HCT116 (cell line): Measurements from ENCODE around the gene SLAMF6. TPM values are rescaled to one million over a fixed set of nuclear protein-coding genes. Genes with fewer than 3 reads are reported as not detected.

ENCODE experiments used
- ATAC-seq: fragments of 200-7000 bp; cut with Tn5 transposase; 2 replicates; pipeline ENCODE4 v1.9.1; 2020; ENCODE audit warnings: mild to moderate bottlenecking, moderate library complexity
- BruUV-seq: library from RNA; stranded (reverse); fragments of 400-500 nt; replicated peaks from 2 replicates; lab custom pipeline; 2021; lab: Mats Ljungman, UMichigan
- CTCF ChIA-PET: fragments of 300-600 bp; sonication (Branson Sonifier 250); formaldehyde crosslinking; loops from one replicate; lab custom pipeline; 2021; ENCODE audit warnings: antibody characterized with exemption; lab: Charles Lee
- POLR2A ChIA-PET: fragments of 300-600, 350-600 bp; sonication (Branson Sonifier 250); formaldehyde crosslinking; loops from one replicate; lab custom pipeline; 2021; ENCODE audit warnings: antibody characterized with exemption; lab: Charles Lee
- RAD21 ChIA-PET, 2 experiments: fragments of 300-600 bp; sonication (Branson Sonifier 250); formaldehyde crosslinking; loops; one replicate each; lab custom pipeline; 2023; ENCODE audit warnings: low total read pairs in 2 of 2; ENCODE audit not compliant: uncharacterized antibody in 2 of 2, unreplicated experiment in 2 of 2, low non-redundant PET in 1 of 2; lab: Charles Lee
- DNase-seq: peaks from one replicate; pipeline ENCODE4 v3.0.0-alpha.2; 2010; ENCODE audit warnings: low read depth, low spot score
- H2AFZ ChIP-seq: fragments of 200-600 bp; shearing (Covaris generic), sonication (generic); 2 replicates; pipeline ENCODE4 v1.6.1; 2017; ENCODE audit warnings: low read depth, mixed run types, mixed read lengths, antibody characterized with exemption, low read length; ENCODE audit not compliant: poor library complexity, severe bottlenecking
- H3K27ac ChIP-seq: 2 replicates; pipeline ENCODE4 v1.5.1; 2012; ENCODE audit warnings: low read depth, low read length
- H3K27me3 ChIP-seq: fragments of 200-600 bp; sonication (generic); 2 replicates; pipeline ENCODE4 v1.6.1; 2016; ENCODE audit warnings: mixed run types, low read length, mixed read lengths; ENCODE audit not compliant: insufficient read depth
- H3K36me3 ChIP-seq, 2 experiments: fragments of 200-500 bp in 1 of 2; fragments of 200-600 bp in 1 of 2; sonication (Bioruptor generic) in 1 of 2; sonication (generic) in 1 of 2; 2 replicates each; pipeline versions ENCODE4 v1.5.1 to v1.6.1; 2014 to 2016; ENCODE audit warnings: low read length in 2 of 2, inconsistent platforms in 1 of 2, mixed read lengths in 1 of 2, mixed run types in 1 of 2; ENCODE audit not compliant: insufficient read depth in 2 of 2, control insufficient read depth in 1 of 2
- H3K4me1 ChIP-seq, 2 experiments: fragments of 200-600 bp in 1 of 2; sonication (generic) in 1 of 2; 2 replicates each; pipeline versions ENCODE4 v1.5.1 to v1.6.1; 2012 to 2017; ENCODE audit warnings: low read length in 2 of 2, inconsistent platforms in 1 of 2, mild to moderate bottlenecking in 1 of 2, mixed read lengths in 1 of 2, mixed run types in 1 of 2, moderate library complexity in 1 of 2; ENCODE audit not compliant: insufficient read depth in 2 of 2, control insufficient read depth in 1 of 2
- H3K4me2 ChIP-seq: fragments of 200-600 bp; sonication (generic); 2 replicates; pipeline ENCODE4 v1.6.1; 2017; ENCODE audit warnings: mixed run types, low read length, mixed read lengths
- H3K4me3 ChIP-seq, 2 experiments: fragments of 200-600 bp in 1 of 2; sonication (generic) in 1 of 2; replicated peaks in 1 of 2; 2 replicates each; pipeline ENCODE4 v1.5.1; 2011 to 2016; ENCODE audit warnings: low read length in 2 of 2, control low read depth in 1 of 2, low read depth in 1 of 2, mild to moderate bottlenecking in 1 of 2, mixed read lengths in 1 of 2, mixed run types in 1 of 2
- H3K79me2 ChIP-seq: fragments of 200-600 bp; sonication (generic); 2 replicates; pipeline ENCODE4 v1.6.1; 2017; ENCODE audit warnings: mild to moderate bottlenecking, mixed run types, low read length, moderate library complexity, mixed read lengths; ENCODE audit not compliant: insufficient read depth
- H3K9ac ChIP-seq: fragments of 200-600 bp; sonication (generic); 2 replicates; pipeline ENCODE4 v1.6.1; 2016; ENCODE audit warnings: low read length, mixed read lengths
- H3K9me2 ChIP-seq: fragments of 200-600 bp; sonication (generic), shearing (Covaris generic); 2 replicates; pipeline ENCODE4 v1.6.1; 2017; ENCODE audit warnings: mixed run types, mild to moderate bottlenecking, moderate library complexity; ENCODE audit not compliant: insufficient read depth
- H3K9me3 ChIP-seq, 2 experiments: fragments of 200-500 bp in 1 of 2; fragments of 200-600 bp in 1 of 2; sonication (Bioruptor generic) in 1 of 2; sonication (generic) in 1 of 2; 2 replicates each; pipeline ENCODE4 v1.6.1; 2014 to 2017; ENCODE audit warnings: low read length in 2 of 2, mixed read lengths in 2 of 2, inconsistent platforms in 1 of 2, low read depth in 1 of 2, mild to moderate bottlenecking in 1 of 2, mixed run types in 1 of 2, moderate library complexity in 1 of 2; ENCODE audit not compliant: control insufficient read depth in 1 of 2, insufficient read depth in 1 of 2
- H4K20me1 ChIP-seq: fragments of 200-600 bp; sonication (generic), shearing (Covaris generic); 2 replicates; pipeline ENCODE4 v1.6.1; 2017; ENCODE audit warnings: mixed run types, mild to moderate bottlenecking, moderate library complexity; ENCODE audit not compliant: insufficient read depth
- CBX3 ChIP-seq: IDR thresholded peaks from 2 replicates; pipeline ENCODE4 v1.6.1; 2012; ENCODE audit warnings: low read depth
- CEBPB ChIP-seq: IDR thresholded peaks from 2 replicates; pipeline ENCODE4 v1.6.1; 2012; ENCODE audit warnings: low read depth
- ELF1 ChIP-seq: IDR thresholded peaks from 2 replicates; pipeline ENCODE4 v1.6.1; 2012; ENCODE audit warnings: low read depth, borderline replicate concordance
- EZH2 ChIP-seq: fragments of 200-600 bp; sonication (generic); IDR thresholded peaks from 2 replicates; pipeline ENCODE4 v1.6.1; 2017; ENCODE audit warnings: antibody characterized with exemption, mixed run types
- EZH2phosphoT487 ChIP-seq: fragments of 200-600 bp; IDR thresholded peaks from 2 replicates; pipeline ENCODE4 v1.6.1; 2018; ENCODE audit warnings: antibody characterized with exemption, borderline replicate concordance
- FOSL1 ChIP-seq: IDR thresholded peaks from 2 replicates; pipeline ENCODE4 v1.6.1; 2012; ENCODE audit warnings: low read depth
- JUND ChIP-seq: IDR thresholded peaks from 2 replicates; pipeline ENCODE4 v1.6.1; 2012
- POLR2AphosphoS5 ChIP-seq: IDR thresholded peaks from 2 replicates; pipeline ENCODE4 v1.6.1; 2011; ENCODE audit warnings: mild to moderate bottlenecking, low read depth, low read length, moderate library complexity
- SIN3A ChIP-seq: IDR thresholded peaks from 2 replicates; pipeline ENCODE4 v1.6.1; 2012; ENCODE audit warnings: low read depth
- SP1 ChIP-seq: IDR thresholded peaks from 2 replicates; pipeline ENCODE4 v1.6.1; 2012; ENCODE audit warnings: low read depth
- TCF7L2 ChIP-seq: IDR thresholded peaks from 2 replicates; pipeline ENCODE4 v1.7.0; 2011; ENCODE audit warnings: borderline replicate concordance, inconsistent platforms; ENCODE audit not compliant: insufficient read depth, insufficient read length; ENCODE audit errors: extremely low read depth
- ZFX ChIP-seq: fragments of 450-650 bp; IDR thresholded peaks from 2 replicates; pipeline ENCODE4 v1.6.1; 2017
- intact Hi-C: fragments of 100-400 bp; cut with micrococcal nuclease; formaldehyde crosslinking; loops from 2 replicates; pipeline ENCODE4 v1.10.0; 2022
- total RNA-seq: library from RNA; stranded (reverse); gene quantifications from one replicate; pipeline ENCODE4 v1.2.1, GENCODE V29; 2021; ENCODE audit not compliant: unreplicated experiment

The SLAMF6 gene
- total RNA-seq, 1 experiment from 2014 or later = not detected

GRCh38 chr1:160438317-160438918 is 84.6 kb downstream of the SLAMF6 start:
- CTCF ChIA-PET = no interaction called here
- ATAC-seq = no peak
- no peak for TF ChIP-seq FOSL1
- TF ChIP-seq POLR2AphosphoS5 = no peak
- no peak for TF ChIP-seq SP1
- TF ChIP-seq SIN3A = no peak
- no peak for TF ChIP-seq EZH2phosphoT487
- no peak overlapping the region for H2AFZ ChIP-seq
- RAD21 ChIA-PET = no interaction called here
- H3K4me1 ChIP-seq = no peaks in the 10 kb centered on the region
- no peaks in the 10 kb centered on the region for H3K36me3 ChIP-seq
- H4K20me1 ChIP-seq = no peaks in the 10 kb centered on the region
- no peaks in the 10 kb centered on the region for H3K9me2 ChIP-seq
- H3K27me3 ChIP-seq = no peaks in the 10 kb centered on the region
- H3K4me3 ChIP-seq = no peak overlapping the region
- no TSS peak for BruUV-seq
- H3K27ac ChIP-seq = no peak overlapping the region
- no peak overlapping the region for H3K9ac ChIP-seq
- H3K4me2 ChIP-seq = no peak overlapping the region
- no peaks in the 10 kb centered on the region for H3K79me2 ChIP-seq
- intact Hi-C loops = no loop called here
- no peaks in the 10 kb centered on the region for H3K9me3 ChIP-seq
- POLR2A ChIA-PET = no interaction called here
- no peak for DNase-seq

- ChIA-PET POLR2A (no interaction called here), CTCF (no interaction called here), RAD21 (no interaction called here)
- Histone ChIP-seq H3K9me3 (no peaks in the 10 kb centered on the region), H3K27me3 (no peaks in the 10 kb centered on the region), H4K20me1 (no peaks in the 10 kb centered on the region), H3K27ac (no peak overlapping the region), H3K36me3 (no peaks in the 10 kb centered on the region), H2AFZ (no peak overlapping the region), H3K4me3 (no peak overlapping the region), H3K9me2 (no peaks in the 10 kb centered on the region), H3K4me1 (no peaks in the 10 kb centered on the region), H3K79me2 (no peaks in the 10 kb centered on the region), H3K4me2 (no peak overlapping the region), H3K9ac (no peak overlapping the region)
- ATAC-seq (no peak), DNase-seq (no peak)
- no peak for TF ChIP-seq CBX3
- no peak for TF ChIP-seq ZFX
- no peak for TF ChIP-seq JUND
- TF ChIP-seq EZH2 = no peak
- TF ChIP-seq ELF1 = no peak
- TF ChIP-seq TCF7L2 = no peak
- no peak for TF ChIP-seq CEBPB
- no TSS peak for BruUV-seq
- intact Hi-C loops = no loop called here
Observed at GRCh38 chr1:160437432-160438316, 85.4 kb downstream of the SLAMF6 start.
